PC-3 (cell line): ENCODE results near the gene IPCEF1.

Experiments used
- EZH2 ChIP-seq: fragments of 300-600 bp; sonication (generic); IDR thresholded peaks from one replicate; pipeline ENCODE4 v1.6.1; 2017; ENCODE audit warnings: antibody characterized with exemption, mild to moderate bottlenecking, low read length; ENCODE audit not compliant: unreplicated experiment
- EZH2phosphoT487 ChIP-seq: fragments of 300-600 bp; sonication (generic); IDR thresholded peaks from 2 replicates; pipeline ENCODE4 v1.6.1; 2018; ENCODE audit warnings: mild to moderate bottlenecking, antibody characterized with exemption, low read length, borderline replicate concordance

GRCh38 chr6:154134471-154135147 is 222.0 kb downstream of the IPCEF1 start:
- TF ChIP-seq EZH2 (no peak), EZH2phosphoT487 (no peak)
